Fibroblast of upper back skin (primary cell): ENCODE results near the gene CMKLR1.

Experiments
- DNase-seq: peaks from one replicate; pipeline ENCODE4 v3.0.0-alpha.2; 2013

CMKLR1 gene

GRCh38 chr12:108360487-108360886 lies 21.4 kb upstream of the CMKLR1 start:
- DNase-seq = peak; percentile 67

GRCh38 chr12:108360057-108360456 lies 20.9 kb upstream of the CMKLR1 start:
- no peak for DNase-seq

GRCh38 chr12:108358580-108358965 lies 19.5 kb upstream of the CMKLR1 start:
- peak; percentile 2 for DNase-seq

- DNase-seq = no peak
These were observed 18.9 kb upstream of the CMKLR1 start for GRCh38 chr12:108357834-108358579.

- no peak for DNase-seq
These were observed 18.0 kb upstream of the CMKLR1 start for GRCh38 chr12:108356835-108357806.

GRCh38 chr12:108355069-108355468 lies 16.0 kb upstream of the CMKLR1 start:
- DNase-seq = no peak

- DNase-seq = no peak
These were observed 13.5 kb upstream of the CMKLR1 start for GRCh38 chr12:108352591-108352990.

GRCh38 chr12:108350511-108350910 lies 11.4 kb upstream of the CMKLR1 start:
- DNase-seq = no peak

- DNase-seq = peak; percentile 17
These were observed 10.2 kb upstream of the CMKLR1 start for GRCh38 chr12:108349278-108349688.

- DNase-seq = no peak
These were observed 9.7 kb upstream of the CMKLR1 start for GRCh38 chr12:108348842-108349241.

GRCh38 chr12:108346727-108347710 lies 7.9 kb upstream of the CMKLR1 start:
- no peak for DNase-seq

GRCh38 chr12:108345716-108346633 lies 6.9 kb upstream of the CMKLR1 start:
- DNase-seq = no peak

GRCh38 chr12:108342985-108343384 lies 3.9 kb upstream of the CMKLR1 start:
- DNase-seq = no peak

- no peak for DNase-seq
These were observed 3.0 kb upstream of the CMKLR1 start for GRCh38 chr12:108341854-108342847.

GRCh38 chr12:108341356-108341755 lies 2.2 kb upstream of the CMKLR1 start:
- DNase-seq = no peak

- no peak for DNase-seq
These were observed 926 bp upstream of the CMKLR1 start for GRCh38 chr12:108340037-108340436.

GRCh38 chr12:108337235-108338223 lies 1.6 kb downstream of the CMKLR1 start:
- DNase-seq = peak; percentile 4

GRCh38 chr12:108335349-108336119 lies 3.6 kb downstream of the CMKLR1 start:
- DNase-seq = no peak
